ENCODE data around the gene TBC1D19. TPM values are rescaled to one million over a fixed set of nuclear protein-coding genes. Genes with fewer than 3 reads are reported as not detected.

TBC1D19 gene
- polyA plus RNA-seq, 1 experiment = 37.0 TPM

- TF ChIP-seq, protein P1, sequence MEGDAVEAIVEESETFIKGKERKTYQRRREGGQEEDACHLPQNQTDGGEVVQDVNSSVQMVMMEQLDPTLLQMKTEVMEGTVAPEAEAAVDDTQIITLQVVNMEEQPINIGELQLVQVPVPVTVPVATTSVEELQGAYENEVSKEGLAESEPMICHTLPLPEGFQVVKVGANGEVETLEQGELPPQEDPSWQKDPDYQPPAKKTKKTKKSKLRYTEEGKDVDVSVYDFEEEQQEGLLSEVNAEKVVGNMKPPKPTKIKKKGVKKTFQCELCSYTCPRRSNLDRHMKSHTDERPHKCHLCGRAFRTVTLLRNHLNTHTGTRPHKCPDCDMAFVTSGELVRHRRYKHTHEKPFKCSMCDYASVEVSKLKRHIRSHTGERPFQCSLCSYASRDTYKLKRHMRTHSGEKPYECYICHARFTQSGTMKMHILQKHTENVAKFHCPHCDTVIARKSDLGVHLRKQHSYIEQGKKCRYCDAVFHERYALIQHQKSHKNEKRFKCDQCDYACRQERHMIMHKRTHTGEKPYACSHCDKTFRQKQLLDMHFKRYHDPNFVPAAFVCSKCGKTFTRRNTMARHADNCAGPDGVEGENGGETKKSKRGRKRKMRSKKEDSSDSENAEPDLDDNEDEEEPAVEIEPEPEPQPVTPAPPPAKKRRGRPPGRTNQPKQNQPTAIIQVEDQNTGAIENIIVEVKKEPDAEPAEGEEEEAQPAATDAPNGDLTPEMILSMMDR (IDR thresholded peaks at IDR 0.05; ENCODE audit: low read depth, low read length) = no peak
- no peak for DNase-seq (ENCODE audit: low read depth, low spot score)
- Histone ChIP-seq H3K4me3 (ENCODE audit: low read depth, low read length) (no peak overlapping the region), H3K27ac (ENCODE audit: low read depth, low read length) (no peak overlapping the region), H3K27me3 (ENCODE audit: control insufficient read depth, insufficient read depth, low read length) (no peaks in the 10 kb centered on the region), H3K9me3 (ENCODE audit: control insufficient read depth, insufficient read depth, low read length) (no peaks in the 10 kb centered on the region)
- ChIA-PET CTCF (interaction anchor here (0.7 kb wide), 1 partner anchor 68 kb away, joined by 3 read pairs; the partner anchor contains the start of gene STIM2), POLR2A (no interaction called here)
These were observed 208.8 kb downstream of the TBC1D19 start for GRCh38 chr4:26792639-26793038.

DNA sequence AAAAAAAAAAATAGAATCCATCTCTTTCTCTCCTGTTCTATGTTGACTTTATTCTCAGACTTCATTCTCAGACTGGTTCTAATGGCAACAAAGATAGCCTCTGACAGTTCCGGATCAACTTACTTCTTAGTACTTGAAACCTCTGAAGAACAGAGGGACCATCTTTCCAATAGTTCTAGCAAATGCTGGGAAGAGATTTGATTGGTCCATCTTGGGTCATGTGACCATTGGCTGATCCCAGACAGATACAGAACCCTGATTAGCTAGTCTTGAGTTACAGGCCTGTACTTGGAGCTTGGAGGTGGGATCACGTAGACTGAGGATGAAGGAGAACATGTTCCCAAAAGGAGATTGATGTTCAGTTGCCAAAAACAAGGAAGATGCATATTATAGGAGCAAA lies 209.9 kb downstream of the TBC1D19 start:
- TF ChIP-seq, protein P1 (IDR thresholded peaks at IDR 0.05; ENCODE audit: low read depth, low read length) = no peak
- Histone ChIP-seq H3K27ac (ENCODE audit: low read depth, low read length) (no peak overlapping the region), H3K9me3 (ENCODE audit: control insufficient read depth, insufficient read depth, low read length) (no peaks in the 10 kb centered on the region), H3K4me3 (ENCODE audit: low read depth, low read length) (no peak overlapping the region), H3K27me3 (ENCODE audit: control insufficient read depth, insufficient read depth, low read length) (no peaks in the 10 kb centered on the region)
- no peak for DNase-seq (ENCODE audit: low read depth, low spot score)
- POLR2A ChIA-PET = no interaction called here
- CTCF ChIA-PET = no interaction called here

- TF ChIP-seq, protein P1 (IDR thresholded peaks at IDR 0.05; ENCODE audit: low read depth, low read length) = no peak
- CTCF ChIA-PET = interaction anchor here (0.8 kb wide), 1 partner anchor 153 kb away, joined by 3 read pairs; no protein-coding TSS in a partner anchor
- Histone ChIP-seq H3K4me3 (ENCODE audit: low read depth, low read length) (no peak overlapping the region), H3K27me3 (ENCODE audit: control insufficient read depth, insufficient read depth, low read length) (no peaks in the 10 kb centered on the region), H3K9me3 (ENCODE audit: control insufficient read depth, insufficient read depth, low read length) (no peaks in the 10 kb centered on the region), H3K27ac (ENCODE audit: low read depth, low read length) (no peak overlapping the region)
- POLR2A ChIA-PET = no interaction called here
- DNase-seq (ENCODE audit: low read depth, low spot score) = no peak
These were observed 212.2 kb downstream of the TBC1D19 start for GRCh38 chr4:26796081-26796480.

DNA sequence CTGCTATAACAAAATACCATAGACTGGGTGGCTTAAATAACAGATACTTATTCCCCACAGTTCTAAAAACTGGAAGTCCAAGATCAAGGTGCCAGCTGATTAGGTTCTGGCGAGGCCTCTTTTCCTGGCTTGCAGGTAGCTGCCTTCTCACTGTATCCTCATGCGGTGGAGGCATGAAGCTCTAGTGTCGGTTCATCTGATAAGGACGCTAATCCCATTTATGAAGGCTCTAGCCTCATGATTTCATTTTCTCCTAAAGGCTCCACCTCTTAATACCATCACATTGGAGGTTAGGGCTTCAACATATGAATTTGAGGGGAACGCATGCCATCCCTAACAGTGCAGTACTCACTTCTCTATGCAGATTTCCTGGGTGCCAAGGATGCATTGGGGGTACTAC lies 218.9 kb downstream of the TBC1D19 start:
- CTCF ChIA-PET = no interaction called here
- no peak for DNase-seq (ENCODE audit: low read depth, low spot score)
- no peak overlapping the region for H3K27ac ChIP-seq (ENCODE audit: low read depth, low read length)
- no peaks in the 10 kb centered on the region for H3K27me3 ChIP-seq (ENCODE audit: control insufficient read depth, insufficient read depth, low read length)
- H3K4me3 ChIP-seq (ENCODE audit: low read depth, low read length) = no peak overlapping the region
- POLR2A ChIA-PET = no interaction called here
- no peaks in the 10 kb centered on the region for H3K9me3 ChIP-seq (ENCODE audit: control insufficient read depth, insufficient read depth, low read length)
- TF ChIP-seq, protein P1 (IDR thresholded peaks at IDR 0.05; ENCODE audit: low read depth, low read length) = no peak

GRCh38 chr4:26803211-26803861 lies 219.5 kb downstream of the TBC1D19 start:
- no peak for DNase-seq (ENCODE audit: low read depth, low spot score)
- POLR2A ChIA-PET = no interaction called here
- no peaks in the 10 kb centered on the region for H3K27me3 ChIP-seq (ENCODE audit: control insufficient read depth, insufficient read depth, low read length)
- H3K27ac ChIP-seq (ENCODE audit: low read depth, low read length) = no peak overlapping the region
- no peaks in the 10 kb centered on the region for H3K9me3 ChIP-seq (ENCODE audit: control insufficient read depth, insufficient read depth, low read length)
- TF ChIP-seq, protein P1 (IDR thresholded peaks at IDR 0.05; ENCODE audit: low read depth, low read length) = no peak
- CTCF ChIA-PET = no interaction called here
- no peak overlapping the region for H3K4me3 ChIP-seq (ENCODE audit: low read depth, low read length)
